NCI-H2029 (cell line): ENCODE results near the gene IL17D.

Source experiments
- DNase-seq: peaks from one replicate; lab custom pipeline; 2025; lab: John Stamatoyannopoulos, UW

IL17D gene

DNA sequence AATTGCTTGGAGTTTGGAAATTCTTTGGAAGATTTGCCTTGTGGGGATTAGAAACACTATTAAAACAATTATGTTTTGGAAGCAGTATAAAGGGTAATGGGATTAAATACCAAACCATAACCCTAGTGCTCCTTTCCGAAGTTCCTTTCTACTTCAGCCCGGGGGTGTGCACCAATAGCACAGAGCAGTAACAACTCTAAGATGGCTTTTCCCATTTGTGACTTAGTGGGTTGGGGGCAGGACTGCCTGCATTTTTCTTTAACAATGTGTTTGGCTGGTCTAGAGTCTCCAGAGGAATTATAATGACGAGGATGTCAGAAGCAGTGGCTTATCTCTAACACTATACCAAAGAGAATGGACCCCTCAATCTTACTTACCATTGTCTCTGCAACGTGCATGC, 11.9 kb upstream of the IL17D start:
- DNase-seq: no peak

DNA sequence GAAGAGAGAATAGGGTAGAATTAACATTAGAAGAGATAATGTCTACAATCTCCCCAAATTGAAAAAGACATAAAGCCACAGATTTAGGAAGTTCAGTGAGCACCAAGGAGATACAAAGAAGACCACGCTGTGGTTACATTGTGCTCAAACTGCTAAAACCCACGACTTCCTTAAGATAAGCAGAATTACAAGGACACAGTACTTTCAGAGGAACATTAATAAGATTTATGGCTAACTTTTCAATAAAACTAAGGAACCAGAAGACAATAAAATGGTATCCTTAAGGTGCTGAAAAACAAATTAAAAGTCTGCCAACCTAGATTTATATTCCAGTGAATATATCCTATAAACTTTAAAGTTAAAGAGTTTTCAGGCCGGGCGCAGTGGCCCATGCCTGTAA, 7.4 kb upstream of the IL17D start:
- no peak for DNase-seq

DNA sequence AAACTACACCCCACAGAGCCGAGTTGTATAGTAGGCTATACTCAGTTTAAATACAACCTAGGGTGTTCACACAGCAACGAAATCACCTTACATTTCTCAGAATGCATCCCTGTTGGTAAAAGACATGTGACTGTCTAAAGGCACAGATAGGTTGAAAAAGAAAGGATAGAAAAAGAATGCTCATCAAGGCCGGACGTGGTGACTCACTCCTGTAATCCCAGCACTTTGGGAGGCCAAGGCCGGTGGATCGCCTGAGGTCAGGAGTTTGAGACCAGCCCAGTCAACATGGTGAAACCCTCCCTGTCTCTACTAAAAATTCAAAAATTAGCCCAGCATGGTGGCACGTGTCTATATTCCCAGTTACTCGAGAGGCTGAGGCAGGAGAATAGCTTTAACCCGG, 3.8 kb upstream of the IL17D start:
- no peak for DNase-seq

DNA sequence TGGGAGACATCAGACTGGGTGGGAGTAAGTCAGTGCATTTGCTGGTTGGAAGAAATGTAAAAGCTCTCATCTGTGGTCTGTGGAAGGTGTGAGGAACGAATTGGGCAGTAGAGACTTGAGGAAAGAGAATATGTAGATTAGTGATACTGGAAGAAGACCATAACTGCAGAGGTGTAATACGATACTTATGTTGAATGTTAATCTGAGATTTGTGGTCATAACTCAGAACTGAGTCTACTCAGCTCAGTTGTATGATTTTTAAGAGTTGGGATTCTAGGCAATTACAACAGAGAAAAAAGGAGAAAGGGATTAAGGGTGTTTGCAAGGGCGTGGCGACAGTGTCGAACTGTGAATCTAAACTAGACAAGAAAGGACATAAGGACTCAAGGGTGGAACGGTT, 3.2 kb upstream of the IL17D start:
- no peak for DNase-seq

DNA sequence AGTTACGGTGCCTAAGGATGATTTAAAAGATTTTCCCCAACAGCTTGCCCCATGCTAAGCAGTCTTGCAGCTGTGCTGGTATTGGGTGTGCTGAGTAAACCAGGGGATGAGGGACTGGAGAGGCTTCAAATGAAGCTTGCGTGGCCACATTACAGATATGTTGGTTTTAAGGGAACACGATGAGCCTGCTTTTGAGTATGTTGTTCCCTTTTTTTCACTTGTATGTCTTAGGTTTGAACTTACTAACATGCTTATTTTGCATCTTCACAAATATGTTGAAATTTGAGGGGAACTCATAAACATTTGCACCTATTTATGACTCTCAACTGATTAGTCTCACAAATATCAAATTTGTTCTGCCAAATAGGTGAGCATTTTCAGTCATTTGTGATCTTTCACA, 2.0 kb upstream of the IL17D start:
- DNase-seq: no peak

DNA sequence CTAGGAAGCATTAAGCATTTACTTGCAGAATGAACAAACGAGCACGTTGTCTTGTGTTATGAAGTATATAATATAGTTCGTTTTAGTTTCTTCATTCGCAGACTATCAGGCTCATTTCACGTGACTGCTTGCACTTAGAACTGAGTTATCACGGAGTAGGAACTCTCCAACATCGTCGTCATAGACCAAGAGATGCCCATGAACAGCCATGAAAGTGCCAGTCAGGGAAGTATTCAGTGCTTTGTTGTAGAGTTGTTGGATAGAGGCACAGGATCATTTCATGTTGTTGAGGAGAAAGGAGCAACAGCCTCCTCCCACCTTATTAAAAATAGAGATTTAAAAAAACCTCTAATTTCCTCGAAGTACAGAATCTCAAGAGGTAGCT, 977 bp upstream of the IL17D start:
- DNase-seq: no peak

DNA sequence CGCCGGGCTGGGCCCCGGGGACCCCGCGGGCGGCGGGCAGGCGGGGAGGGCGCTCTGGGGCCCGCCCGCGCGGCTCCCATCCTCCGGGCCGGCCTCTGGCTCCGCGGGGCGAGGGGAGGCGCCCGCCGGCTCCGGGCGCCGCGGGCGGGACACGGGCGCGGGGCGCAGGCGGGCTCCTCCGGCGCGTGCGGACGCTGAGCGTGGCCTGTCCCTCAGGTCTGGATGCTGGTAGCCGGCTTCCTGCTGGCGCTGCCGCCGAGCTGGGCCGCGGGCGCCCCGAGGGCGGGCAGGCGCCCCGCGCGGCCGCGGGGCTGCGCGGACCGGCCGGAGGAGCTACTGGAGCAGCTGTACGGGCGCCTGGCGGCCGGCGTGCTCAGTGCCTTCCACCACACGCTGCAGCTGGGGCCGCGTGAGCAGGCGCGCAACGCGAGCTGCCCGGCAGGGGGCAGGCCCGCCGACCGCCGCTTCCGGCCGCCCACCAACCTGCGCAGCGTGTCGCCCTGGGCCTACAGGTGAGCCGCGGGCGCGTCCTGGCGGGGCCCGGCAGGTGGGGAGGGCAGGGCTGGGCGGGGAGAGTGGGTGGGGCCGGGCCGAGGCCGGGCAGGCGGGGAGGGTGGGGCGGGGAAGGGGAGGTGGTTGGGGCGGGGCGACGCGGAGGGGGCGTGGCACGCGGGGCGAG, 420 bp downstream of the IL17D start:
- peak; percentile 49 for DNase-seq

DNA sequence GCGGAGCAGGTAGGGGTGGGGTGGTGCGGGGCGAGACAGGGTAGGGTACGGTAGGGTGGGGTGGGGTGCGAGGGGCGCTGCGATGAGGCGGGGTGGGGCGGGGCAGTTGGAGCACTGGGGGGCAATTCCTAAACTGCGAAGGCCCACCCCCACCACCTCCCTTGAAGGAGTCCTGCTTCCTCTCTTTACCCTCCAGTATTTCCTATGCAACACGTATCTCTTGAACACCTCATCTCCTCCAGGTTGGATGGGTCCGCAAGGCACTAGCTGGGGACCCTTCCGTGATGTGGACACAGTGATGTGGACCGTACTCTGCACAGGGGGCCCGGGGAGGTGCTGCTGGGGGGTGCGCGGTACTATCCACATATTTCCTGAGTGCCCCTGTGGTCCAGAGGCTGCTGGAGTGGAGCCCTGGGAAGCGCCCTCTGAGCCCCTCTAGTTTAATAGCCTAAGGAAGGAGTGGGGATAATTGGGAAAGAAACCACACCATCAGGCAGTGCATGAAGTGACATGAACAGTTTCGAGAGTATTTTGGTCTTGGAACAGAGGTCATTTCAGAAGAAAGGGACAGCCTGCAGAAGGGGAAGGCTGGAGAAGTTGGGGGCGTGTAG, 1.1 kb downstream of the IL17D start:
- DNase-seq: no peak

DNA sequence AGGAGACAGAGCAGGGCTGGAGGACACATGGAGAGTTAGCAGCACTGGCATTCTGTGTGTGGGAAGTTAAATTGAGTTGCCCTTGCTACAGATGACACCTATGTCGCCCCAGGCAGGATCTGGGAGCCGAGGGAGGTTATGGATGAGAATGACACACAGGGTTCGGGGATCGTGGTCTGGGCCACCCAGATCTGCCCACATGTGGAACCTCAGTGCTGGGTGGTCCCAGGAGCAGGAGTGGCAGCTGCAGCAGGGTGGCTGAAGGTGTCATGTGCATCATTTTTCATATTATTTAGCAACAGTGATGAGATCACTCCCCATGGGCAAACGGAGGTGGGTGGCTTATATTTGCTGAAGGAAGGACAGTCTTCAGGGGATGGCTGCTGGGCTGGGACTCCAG, 3.2 kb downstream of the IL17D start:
- DNase-seq: no peak

DNA sequence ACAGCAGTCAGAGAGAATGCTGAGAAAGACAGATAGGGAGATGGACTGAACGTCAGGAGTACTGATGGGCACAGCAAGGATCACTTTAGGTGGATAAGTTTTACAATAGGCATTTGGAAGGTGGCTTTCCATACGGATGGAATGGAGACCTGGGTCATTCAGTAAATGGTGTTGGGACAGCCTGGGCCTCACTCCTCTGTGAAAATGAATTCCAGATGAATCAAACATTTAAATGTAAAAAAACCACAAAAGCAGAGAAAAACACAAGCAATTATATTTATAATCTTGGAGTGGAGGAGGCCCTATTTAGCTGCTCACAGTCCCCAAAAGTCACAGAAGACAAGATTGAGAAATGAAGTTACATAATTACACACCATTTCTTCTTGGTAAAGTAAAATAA, 4.7 kb downstream of the IL17D start:
- DNase-seq: no peak

DNA sequence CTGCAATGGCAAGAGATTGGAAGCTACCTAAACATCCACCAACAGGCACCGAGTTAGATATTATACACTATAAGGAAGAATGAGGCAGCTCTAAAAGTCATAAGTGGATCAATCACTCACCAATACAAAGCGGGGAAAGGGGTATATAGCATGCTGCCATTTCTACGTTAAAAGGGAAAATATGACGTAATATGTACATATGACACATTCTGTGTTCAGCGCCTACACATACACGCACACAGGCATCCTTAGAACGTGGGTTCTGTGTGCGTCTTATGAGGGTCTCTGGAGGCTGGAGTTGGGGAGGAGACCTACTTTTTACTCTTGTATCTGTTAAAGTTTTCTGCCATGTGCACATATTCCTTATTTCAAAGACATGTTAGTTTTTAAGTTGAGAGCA, 5.9 kb downstream of the IL17D start:
- no peak for DNase-seq

DNA sequence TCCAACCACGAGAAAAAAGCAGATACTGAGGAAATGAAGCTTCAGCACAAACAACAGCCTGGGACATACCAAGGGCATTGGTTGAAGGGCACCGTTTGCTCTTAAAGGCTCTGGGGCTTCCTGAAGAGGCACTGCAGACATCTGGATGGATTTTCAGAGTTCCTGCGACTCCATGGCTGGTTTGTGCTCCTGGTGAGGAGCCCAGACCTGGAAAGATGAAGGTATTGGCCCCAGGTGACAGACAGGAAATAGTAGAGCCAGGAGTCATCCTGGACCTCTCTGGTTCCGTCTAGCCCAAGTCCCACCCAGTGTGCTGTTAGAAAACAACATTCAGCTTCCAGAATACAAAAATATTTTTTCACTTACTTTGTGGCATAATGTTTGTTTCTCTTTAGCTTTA, 6.3 kb downstream of the IL17D start:
- no peak for DNase-seq

DNA sequence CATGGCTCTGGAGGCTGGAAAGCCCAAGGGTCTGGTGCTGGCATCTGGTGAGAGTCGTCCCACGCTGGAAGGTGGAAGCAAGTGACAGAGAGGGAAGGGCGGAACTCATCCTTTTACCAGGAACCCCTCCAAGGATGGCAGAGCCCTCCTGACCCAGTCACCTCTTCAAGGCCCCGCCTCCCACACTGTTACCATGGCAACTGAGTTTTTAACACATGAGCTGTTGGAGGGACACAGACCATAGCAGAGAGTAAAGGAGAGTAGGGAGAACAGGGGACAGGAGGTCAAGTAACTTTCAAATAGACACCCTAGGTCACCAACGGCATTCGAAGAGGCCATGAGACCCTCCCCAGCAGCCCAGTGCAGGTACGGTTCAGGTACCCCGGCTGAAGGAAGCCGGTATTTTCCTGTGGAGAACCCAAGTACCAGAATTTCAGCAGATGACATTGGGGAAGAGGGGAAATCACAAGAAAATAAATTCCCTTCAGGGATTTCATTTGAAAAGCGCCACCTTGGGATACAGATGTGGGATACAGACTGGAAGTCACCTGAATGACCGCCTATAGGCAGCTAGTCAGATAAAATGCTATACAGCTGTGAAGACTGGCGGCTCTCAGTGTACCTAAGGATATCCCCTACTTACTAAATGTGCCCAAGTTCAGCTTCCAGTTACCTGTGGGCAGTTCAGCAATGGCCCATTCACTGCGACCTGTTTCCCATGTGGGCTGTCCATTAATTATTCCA, 8.0 kb downstream of the IL17D start:
- no peak for DNase-seq

DNA sequence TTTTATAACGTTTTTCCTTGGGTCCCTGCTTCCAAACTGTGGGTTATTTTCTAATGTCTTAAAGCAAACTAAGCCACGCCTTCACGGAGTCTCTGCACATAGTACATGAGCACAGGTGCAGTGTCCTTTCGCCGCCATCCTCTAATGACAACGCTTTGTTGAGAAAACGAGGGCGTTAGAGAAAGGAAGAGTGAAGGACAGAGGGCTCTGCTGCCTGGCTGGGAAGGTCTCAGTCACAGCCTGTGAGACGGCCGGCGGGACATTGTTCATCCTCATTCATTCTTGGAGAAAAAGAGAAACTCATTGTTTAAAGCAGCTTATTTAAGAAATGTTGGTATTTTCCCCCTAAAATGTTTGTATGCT, 9.5 kb downstream of the IL17D start:
- no peak for DNase-seq

DNA sequence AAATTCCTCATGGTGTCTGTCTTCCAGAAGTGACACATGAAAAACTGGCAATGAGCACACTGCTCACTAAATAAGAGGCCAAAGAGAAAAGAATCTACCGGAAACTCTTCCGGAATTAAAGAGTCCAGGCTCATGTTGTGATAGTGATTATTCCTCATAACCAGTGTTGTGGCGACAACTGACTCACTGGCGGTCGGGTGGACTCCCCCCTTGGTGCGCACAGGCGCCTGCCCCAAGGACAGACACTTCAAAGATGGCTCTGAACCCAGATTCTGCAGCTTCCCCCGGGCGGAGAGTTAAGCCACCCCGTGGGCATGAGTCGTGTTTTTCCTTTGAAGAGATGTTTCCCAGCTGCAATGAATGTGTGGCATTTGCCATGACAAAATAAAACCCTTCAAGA, 10.3 kb downstream of the IL17D start:
- no peak for DNase-seq

DNA sequence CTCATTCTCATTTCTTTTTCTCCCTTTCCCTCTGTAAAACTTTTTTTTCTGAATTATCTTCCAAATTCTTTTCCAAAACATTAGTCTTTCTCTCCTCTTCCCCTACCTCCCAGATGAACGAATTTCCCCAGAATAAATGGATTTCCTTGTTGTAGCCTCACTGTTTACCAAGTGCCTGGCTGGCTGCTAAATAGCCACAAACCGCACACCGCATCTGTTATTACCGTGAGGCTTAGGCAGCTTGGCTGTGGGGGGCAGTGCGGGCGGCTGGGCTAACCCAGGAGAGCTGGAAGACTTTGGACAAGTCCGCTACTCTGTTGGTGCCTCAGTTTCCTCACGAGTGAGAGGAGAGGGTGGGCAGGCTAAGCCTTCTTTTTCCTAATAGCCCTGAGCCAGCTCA, 10.7 kb downstream of the IL17D start:
- no peak for DNase-seq

DNA sequence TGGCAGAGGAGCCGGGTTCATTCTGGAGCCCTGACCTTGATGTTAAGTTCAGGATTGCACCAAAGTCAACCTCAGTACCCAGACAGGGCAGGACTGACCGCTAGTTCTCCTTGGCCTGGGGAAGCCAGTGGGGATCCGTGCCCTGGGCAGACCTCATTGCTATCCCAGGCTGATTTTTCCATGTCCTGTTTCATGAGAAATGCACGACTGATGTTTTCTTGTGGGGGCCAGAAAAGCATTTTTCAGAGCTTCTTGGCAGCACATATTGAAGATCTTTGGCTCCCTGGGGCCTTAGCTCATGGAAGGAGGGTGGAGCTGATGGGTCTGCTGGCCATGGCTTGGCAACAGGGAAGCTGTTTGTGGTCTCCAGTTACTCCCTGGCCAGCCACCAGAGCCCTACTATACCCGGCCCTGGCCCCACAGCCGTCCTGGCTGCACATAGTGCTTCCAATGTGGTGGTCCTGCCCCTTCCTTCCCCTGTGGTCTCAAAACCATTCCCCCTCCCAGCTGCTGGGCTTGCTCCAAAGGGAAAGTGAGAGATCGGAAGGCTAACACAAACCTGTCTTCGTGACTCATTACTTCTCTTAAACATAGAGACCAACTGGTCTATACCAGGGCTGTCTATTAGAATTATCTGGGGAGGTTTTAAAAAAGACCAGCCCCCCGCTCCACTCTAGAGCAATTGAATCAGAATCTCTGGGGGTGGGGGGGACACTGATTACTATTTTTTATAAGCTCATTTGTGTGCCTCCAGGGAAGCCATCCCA, 11.2 kb downstream of the IL17D start:
- DNase-seq: no peak

DNA sequence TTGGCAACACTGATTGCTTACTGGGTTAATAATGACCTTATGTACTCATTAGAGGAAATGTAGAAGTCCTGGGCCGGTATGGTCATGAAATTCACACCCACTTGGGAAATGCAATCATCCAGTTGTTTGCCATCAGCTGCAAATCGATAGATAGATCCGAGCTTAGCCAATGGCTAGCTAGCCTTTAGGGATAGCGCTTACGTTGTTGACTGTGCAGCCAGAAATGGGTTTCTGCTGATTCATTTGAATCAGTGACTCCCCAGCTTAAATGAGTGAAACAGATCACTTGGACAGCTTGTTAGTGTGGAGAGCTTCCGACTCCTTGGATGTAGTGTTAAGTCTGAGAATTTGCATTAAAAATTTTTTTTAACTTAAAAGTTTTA, 11.8 kb downstream of the IL17D start:
- DNase-seq: no peak

DNA sequence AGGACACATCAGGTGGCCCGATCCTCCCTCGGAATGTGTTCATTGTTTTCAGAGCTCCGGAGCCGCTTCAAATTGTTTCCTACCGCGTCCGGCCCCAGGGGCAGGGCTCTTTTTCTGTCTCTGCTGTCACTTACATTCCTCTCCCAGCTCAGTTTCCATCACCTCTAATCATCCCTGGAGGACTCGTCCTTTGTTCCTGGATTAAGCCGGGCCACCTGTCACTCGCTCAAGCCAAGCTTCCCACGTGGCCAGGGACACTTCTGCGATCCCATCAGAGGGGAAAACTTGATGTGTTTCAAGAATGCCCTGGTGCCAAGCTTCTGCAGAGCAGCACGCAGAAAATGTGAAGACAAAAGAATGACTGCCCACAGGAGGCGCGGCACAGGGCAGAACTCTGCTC, 13.5 kb downstream of the IL17D start:
- DNase-seq: no peak

DNA sequence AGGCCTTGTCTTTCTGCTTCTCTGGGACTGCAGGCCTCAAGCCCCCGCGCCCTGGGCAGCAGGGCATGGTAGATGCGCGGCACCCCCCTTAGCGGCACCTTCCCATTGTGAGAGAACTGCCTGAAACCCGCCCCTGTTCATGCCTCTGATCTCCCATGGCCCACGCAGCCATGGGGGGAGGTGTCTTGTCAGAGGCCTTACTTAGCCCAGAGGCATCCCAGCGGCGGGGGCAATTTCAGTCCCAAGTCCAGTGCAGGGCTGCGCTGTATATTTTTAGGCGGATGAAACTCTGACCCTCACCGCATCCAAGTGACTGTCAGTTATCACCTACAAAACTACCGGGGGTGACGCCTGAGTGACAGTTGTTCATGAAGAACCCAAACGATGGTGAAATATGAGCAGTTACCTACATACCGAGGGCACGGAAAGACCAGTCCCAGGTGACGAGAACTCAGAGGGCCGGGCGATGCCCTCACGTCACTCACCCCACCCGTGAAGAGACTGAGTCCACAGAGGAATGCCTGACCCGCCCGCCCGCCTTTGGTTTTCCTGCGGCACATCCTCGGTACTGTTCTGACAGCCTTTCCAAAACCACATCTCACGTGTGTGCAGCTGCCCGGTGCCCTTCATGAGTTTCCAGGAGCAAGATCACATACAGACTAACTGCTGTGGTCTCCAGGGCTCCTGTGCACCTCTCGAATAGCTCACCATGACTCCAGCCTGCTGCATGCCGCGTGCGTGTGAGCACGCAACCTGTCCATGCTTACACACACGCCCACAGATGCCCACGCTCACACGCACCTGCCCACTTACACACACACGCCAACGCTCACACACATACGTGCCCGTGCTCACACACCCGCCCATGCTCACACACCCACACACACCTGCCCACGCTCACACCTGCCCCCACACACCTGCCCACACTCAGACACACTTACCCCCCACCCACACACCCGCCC, 14.4 kb downstream of the IL17D start:
- no peak for DNase-seq

DNA sequence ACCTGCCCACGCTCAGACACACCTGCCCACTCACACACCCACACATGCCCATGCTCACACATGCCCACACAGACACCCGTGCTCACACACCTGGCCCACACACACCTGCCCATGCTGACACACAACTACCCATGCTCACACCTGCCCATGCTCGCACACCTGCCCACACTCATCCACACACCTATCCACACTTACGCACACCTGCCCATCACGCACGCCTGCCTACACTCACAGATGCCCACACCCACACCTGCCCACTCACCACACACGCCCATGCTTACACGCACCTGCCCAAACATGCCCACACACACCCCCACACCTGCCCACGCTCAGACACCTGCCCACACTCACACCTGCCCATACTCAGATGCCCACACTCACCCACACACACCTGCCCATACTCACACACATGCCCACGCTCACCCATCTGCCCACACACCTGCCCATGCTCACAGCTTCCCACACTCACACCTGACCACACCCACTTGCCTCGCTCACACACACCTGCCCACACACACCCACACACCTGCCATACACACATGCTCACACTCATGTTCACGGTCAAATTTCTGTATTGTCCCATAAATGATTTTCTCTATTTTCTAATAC, 15.6 kb downstream of the IL17D start:
- DNase-seq: no peak
